ENCODE results near the gene BICRAL.

- TF ChIP-seq CTCF (conservative IDR thresholded peaks at IDR 0.05; ENCODE audit: low read depth, low read length): no peak
- TF ChIP-seq EZH2 (IDR thresholded peaks at IDR 0.05; ENCODE audit: borderline replicate concordance, low read depth, low read length, poor library complexity, severe bottlenecking): no peak
Observed at GRCh38 chr6:42841844-42842584, 60.2 kb downstream of the BICRAL start.

All from A673 (cell line).